GM13977 (cell line): ENCODE data around the gene DEGS2.

Experiments
- DNase-seq: peaks from one replicate; pipeline ENCODE4 v3.0.0; 2012; ENCODE audit warnings: low spot score
- CTCF ChIP-seq: IDR thresholded peaks from 2 replicates; pipeline ENCODE4 v1.5.1; 2012; ENCODE audit warnings: mild to moderate bottlenecking, control low read depth; ENCODE audit not compliant: insufficient read depth; ENCODE audit errors: extremely low read depth, missing control alignments
- in situ Hi-C: fragments of 300-500 bp; cut with MboI; formaldehyde crosslinking; loops from one replicate; pipeline ENCODE4 v1.12.0; 2022; ENCODE audit warnings: low sequenced_read_pairs, low pct_unique_long_range_greater_than_20kb, mixed read lengths, inconsistent platforms; ENCODE audit not compliant: unreplicated experiment

DEGS2 gene

DNA sequence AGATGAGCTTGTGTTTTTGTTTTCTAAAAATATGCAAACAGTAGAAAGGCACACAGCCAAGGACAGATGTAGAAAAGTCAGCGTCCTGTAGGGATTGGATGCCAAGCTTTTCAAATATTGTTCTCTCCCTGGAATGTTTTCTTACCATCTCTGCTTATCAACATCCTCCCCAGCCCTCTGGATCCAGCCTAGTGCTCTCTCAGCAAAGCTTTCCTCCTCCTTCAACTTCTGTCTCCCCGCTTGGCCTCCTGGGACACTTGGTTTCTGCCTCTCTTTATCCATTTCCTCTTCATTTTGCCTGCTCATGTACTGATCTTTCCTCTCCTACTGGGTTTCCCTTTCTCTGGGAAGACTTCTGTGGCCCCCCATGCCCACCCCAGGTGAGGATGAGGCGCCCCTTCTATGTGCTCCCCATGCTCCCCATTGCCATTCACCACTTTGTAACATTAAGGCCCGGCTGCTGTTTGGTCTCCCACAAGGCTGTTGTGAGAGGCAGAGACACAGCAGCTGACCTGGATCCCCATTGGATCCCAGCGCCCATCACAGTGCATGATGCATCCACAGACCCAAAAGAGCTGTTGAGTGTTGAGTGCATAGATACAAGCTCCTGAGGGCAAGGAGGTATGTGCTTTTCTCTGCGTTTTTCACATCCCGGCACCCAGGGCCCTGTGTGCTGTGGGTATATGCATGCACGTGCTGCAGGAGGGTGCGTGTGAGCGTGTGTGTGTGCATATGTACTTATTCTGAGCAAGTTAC is 56.0 kb downstream of the DEGS2 start:
- in situ Hi-C loops = no loop called here
- no peak for DNase-seq
- no peak for TF ChIP-seq CTCF

GRCh38 chr14:100102156-100102785 is 57.2 kb downstream of the DEGS2 start:
- DNase-seq = no peak
- TF ChIP-seq CTCF = no peak
- in situ Hi-C loops = no loop called here

- no peak for DNase-seq
- in situ Hi-C loops = no loop called here
- no peak for TF ChIP-seq CTCF
These were observed 59.3 kb downstream of the DEGS2 start for GRCh38 chr14:100100032-100100703.

DNA sequence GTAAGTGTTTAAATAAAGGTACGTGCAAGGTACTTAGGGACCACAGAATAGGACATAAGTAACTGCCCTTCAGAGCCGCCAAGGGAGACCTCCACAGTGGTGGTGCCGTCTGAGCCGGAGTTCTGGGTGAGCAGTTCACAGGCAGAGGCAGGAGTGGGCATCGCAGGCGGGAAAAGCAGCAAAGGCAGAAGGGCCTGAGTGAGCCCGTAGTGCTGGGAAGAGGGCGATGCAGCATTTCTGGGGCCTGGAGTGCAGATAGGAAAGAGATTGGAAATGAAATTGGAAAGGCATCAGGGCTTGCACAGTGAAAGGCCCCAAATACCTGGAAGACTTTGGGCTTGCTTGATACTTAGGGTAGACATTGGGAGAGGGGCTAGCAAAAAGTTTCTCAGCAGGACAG is 61.3 kb downstream of the DEGS2 start:
- in situ Hi-C loops = no loop called here
- no peak for DNase-seq
- TF ChIP-seq CTCF = no peak

- in situ Hi-C loops = no loop called here
- no peak for DNase-seq
- no peak for TF ChIP-seq CTCF
These were observed 62.8 kb downstream of the DEGS2 start for GRCh38 chr14:100096656-100097055.
